GM23248 (cell line): ENCODE measurements around the gene TAL1. TPM values are rescaled to one million over a fixed set of nuclear protein-coding genes. Genes with fewer than 3 reads are reported as not detected.

Experiments used
- DNase-seq: peaks from one replicate; pipeline ENCODE4 v3.0.0-alpha.2; 2015
- H2AFZ ChIP-seq: fragments of 200-600 bp; sonication (generic); 2 replicates; pipeline ENCODE4 v1.6.1; 2016; ENCODE audit warnings: antibody characterized with exemption
- H3F3A ChIP-seq: fragments of 200-600 bp; sonication (generic); 2 replicates; pipeline ENCODE4 v1.6.1; 2016; ENCODE audit warnings: mild to moderate bottlenecking, antibody characterized with exemption, mixed run types; ENCODE audit not compliant: insufficient read depth
- H3K27ac ChIP-seq: fragments of 200-600 bp; sonication (generic); 2 replicates; pipeline ENCODE4 v1.5.1; 2016; ENCODE audit warnings: mild to moderate bottlenecking
- H3K27me3 ChIP-seq: fragments of 200-600 bp; sonication (generic); replicated peaks from 2 replicates; pipeline ENCODE4 v1.6.1; 2016; ENCODE audit warnings: mild to moderate bottlenecking; ENCODE audit not compliant: insufficient read depth
- H3K36me3 ChIP-seq: fragments of 200-600 bp; sonication (generic); 2 replicates; pipeline ENCODE4 v1.6.1; 2016; ENCODE audit warnings: low read depth, mild to moderate bottlenecking
- H3K4me1 ChIP-seq: fragments of 200-600 bp; sonication (generic); 2 replicates; pipeline ENCODE4 v1.6.1; 2016; ENCODE audit warnings: mild to moderate bottlenecking; ENCODE audit not compliant: insufficient read depth
- H3K4me2 ChIP-seq: fragments of 200-600 bp; sonication (generic); one replicate; pipeline ENCODE4 v1.6.1; 2016; ENCODE audit warnings: mild to moderate bottlenecking; ENCODE audit not compliant: unreplicated experiment
- H3K4me3 ChIP-seq: fragments of 200-600 bp; sonication (generic); 2 replicates; pipeline ENCODE4 v1.5.1; 2016; ENCODE audit warnings: mild to moderate bottlenecking
- H3K79me2 ChIP-seq: fragments of 200-600 bp; sonication (generic); 2 replicates; pipeline ENCODE4 v1.6.1; 2016; ENCODE audit warnings: mild to moderate bottlenecking; ENCODE audit not compliant: insufficient read depth
- H3K9ac ChIP-seq: fragments of 200-600 bp; sonication (generic); 2 replicates; pipeline ENCODE4 v1.6.1; 2016; ENCODE audit warnings: mild to moderate bottlenecking
- H3K9me2 ChIP-seq: fragments of 200-600 bp; sonication (generic); 2 replicates; pipeline ENCODE4 v1.6.1; 2016; ENCODE audit warnings: mixed run types, mild to moderate bottlenecking, moderate library complexity; ENCODE audit not compliant: insufficient read depth
- H3K9me3 ChIP-seq: fragments of 200-600 bp; sonication (generic); one replicate; pipeline ENCODE4 v1.6.1; 2017; ENCODE audit warnings: low read depth
- H4K20me1 ChIP-seq: fragments of 200-600 bp; sonication (generic); 2 replicates; pipeline ENCODE4 v1.6.0; 2016; ENCODE audit not compliant: insufficient read depth
- EZH2 ChIP-seq: fragments of 200-600 bp; sonication (generic); IDR thresholded peaks from 2 replicates; pipeline ENCODE4 v1.6.1; 2018; ENCODE audit warnings: antibody characterized with exemption, mild to moderate bottlenecking; ENCODE audit not compliant: insufficient read depth, poor library complexity, severe bottlenecking
- EZH2phosphoT487 ChIP-seq: fragments of 200-600 bp; sonication (generic); IDR thresholded peaks from 2 replicates; pipeline ENCODE4 v1.6.1; 2018; ENCODE audit warnings: antibody characterized with exemption, moderate library complexity, mild to moderate bottlenecking, low read depth; ENCODE audit not compliant: insufficient read depth
- WGBS, 2 experiments: methylation state at CpG; one replicate each; pipeline ENCODE4 v1.1.6; 2015 to 2017; ENCODE audit warnings: low lambda C conversion rate in 2 of 2, low coverage in 1 of 2; ENCODE audit errors: missing lambda C conversion rate in 2 of 2; 5-methylcytosine and 5-hydroxymethylcytosine counted together
- in situ Hi-C: fragments of 300-500 bp; cut with MboI; formaldehyde crosslinking; loops from 2 replicates; pipeline ENCODE4 v1.15.0; 2020
- polyA plus RNA-seq: library from polyadenylated mRNA; unstranded; fragments of >200 nt; fragmentation: Nextera tagmentation; extraction: Ambion mirVana; gene quantifications from 2 replicates; pipeline ENCODE4 v1.2.1, GENCODE V29; 2016
- total RNA-seq: library from RNA; depleted of rRNA; stranded (reverse); fragments of >200 nt; shearing (Covaris generic); gene quantifications from 2 replicates; pipeline ENCODE4 v1.2.3, GENCODE V29; 2014

The TAL1 gene
- total and polyA plus RNA-seq, 2 experiments from 2014 or later, result not detected

DNA sequence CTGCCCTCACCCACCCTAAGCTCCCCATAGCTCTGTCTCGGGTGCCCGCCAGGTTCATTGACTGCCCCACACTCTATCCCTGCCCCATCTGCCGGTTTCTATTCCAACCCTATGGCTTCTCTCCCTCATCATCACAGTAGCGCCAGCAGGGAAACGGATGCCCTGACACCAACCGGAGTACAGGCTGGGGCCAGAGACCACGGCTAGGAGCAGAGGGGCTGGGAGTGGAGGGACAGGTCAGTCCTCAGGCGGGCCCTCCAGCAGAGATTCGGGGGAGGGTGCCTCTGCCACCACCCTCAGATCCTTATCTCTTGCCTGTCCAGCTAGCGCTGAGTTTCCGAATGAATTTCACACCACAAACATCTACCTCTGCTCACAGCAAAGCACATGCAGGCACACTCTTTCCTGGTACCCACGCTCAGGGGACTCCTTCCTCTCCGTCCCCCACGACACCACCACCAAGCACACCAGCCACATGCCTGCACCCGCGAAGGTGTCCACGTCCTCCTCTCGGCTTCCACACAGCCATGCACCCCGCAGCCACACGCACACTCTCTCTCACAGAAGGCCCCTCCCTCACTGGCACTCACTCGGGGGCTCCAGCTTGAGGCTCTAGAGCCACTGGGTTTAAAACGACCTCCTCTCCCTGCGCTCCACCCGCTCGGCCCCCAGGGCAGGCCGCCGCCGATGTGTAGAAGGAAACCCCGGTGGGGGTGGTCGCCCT, 7.2 kb downstream of the TAL1 start:
- no peak overlapping the region for H3K4me2 ChIP-seq
- no peaks in the 10 kb centered on the region for H3F3A ChIP-seq
- TF ChIP-seq EZH2 (peak; percentile 97), EZH2phosphoT487 (0 out of 2 replicates have a peak, but pooled peaks have one; percentile 35)
- no peaks in the 10 kb centered on the region for H3K79me2 ChIP-seq
- H3K9me3 ChIP-seq, result no peaks in the 10 kb centered on the region
- no peak overlapping the region for H3K27ac ChIP-seq
- H3K9ac ChIP-seq, result no peak overlapping the region
- H3K4me1 ChIP-seq, result no peaks in the 10 kb centered on the region
- peak; percentile 29 for DNase-seq
- no peaks in the 10 kb centered on the region for H3K36me3 ChIP-seq
- no peak overlapping the region for H2AFZ ChIP-seq
- H3K27me3 ChIP-seq, result peaks cover 78% of the 10 kb centered on the region
- H3K9me2 ChIP-seq, result no peaks in the 10 kb centered on the region
- WGBS, 2 experiments, result 2 to 3% methylated on average over 27 to 30 of the region's 30 CpGs
- no peak overlapping the region for H3K4me3 ChIP-seq
- in situ Hi-C loops, result no loop called here
- no peaks in the 10 kb centered on the region for H4K20me1 ChIP-seq

DNA sequence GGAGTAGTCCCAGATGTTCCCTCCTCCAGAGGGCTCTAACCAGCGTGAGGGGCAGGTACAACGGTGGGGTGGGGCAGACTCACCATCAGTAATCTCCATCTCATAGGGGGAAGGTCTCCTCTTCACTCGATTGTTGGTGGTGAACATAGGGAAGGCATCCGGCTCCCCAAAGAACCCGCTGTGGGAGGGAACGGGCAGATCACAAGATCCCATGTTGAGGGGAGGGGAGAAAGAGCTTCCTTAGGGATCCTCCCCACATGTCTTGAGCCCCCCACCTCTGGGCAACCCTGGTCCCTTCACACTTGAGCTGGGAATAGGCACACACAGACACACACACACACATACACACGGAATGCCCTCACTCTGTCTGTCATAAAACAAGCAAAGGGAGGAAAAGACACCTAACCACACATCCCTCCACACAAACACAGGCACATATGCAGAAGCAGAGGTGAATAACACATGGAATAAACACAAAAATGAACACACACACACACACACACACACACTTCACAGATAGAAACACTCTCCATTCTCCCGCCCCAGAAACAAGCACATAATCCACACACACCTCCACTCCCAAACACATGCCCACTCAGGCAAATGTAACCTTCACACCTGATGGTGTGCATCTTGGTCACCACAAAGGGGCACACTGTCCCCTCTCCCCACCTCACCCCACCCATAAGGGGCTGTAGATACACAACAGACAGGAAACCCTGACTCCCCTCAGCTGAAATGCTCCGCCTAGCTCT, 7.9 kb downstream of the TAL1 start:
- Histone ChIP-seq H3K79me2 (no peaks in the 10 kb centered on the region), H3K27ac (no peak overlapping the region), H3K9ac (no peak overlapping the region), H3K9me2 (no peaks in the 10 kb centered on the region), H3K4me3 (no peak overlapping the region), H3K36me3 (no peaks in the 10 kb centered on the region), H2AFZ (no peak overlapping the region), H4K20me1 (no peaks in the 10 kb centered on the region), H3K9me3 (no peaks in the 10 kb centered on the region), H3K27me3 (peaks cover 71% of the 10 kb centered on the region), H3K4me1 (no peaks in the 10 kb centered on the region), H3F3A (no peaks in the 10 kb centered on the region), H3K4me2 (no peak overlapping the region)
- TF ChIP-seq EZH2 (peak; percentile 88), EZH2phosphoT487 (0 out of 2 replicates have a peak, but pooled peaks have one; percentile 53)
- in situ Hi-C loops, result no loop called here
- no peak for DNase-seq
- 5 to 6% methylated on average over 9 of the region's 9 CpGs for WGBS, 2 experiments

GRCh38 chr1:47223174-47223920, 8.7 kb downstream of the TAL1 start:
- Histone ChIP-seq H3K9me3 (no peaks in the 10 kb centered on the region), H3K9me2 (no peaks in the 10 kb centered on the region), H3K4me2 (no peak overlapping the region), H3K27ac (no peak overlapping the region), H3K36me3 (no peaks in the 10 kb centered on the region), H3K79me2 (no peaks in the 10 kb centered on the region), H3K4me3 (no peak overlapping the region), H3K9ac (no peak overlapping the region), H3K27me3 (peaks cover 63% of the 10 kb centered on the region), H2AFZ (no peak overlapping the region), H3F3A (no peaks in the 10 kb centered on the region), H4K20me1 (no peaks in the 10 kb centered on the region), H3K4me1 (no peaks in the 10 kb centered on the region)
- TF ChIP-seq EZH2phosphoT487 (no peak), EZH2 (no peak)
- in situ Hi-C loops, result no loop called here
- WGBS, 2 experiments, result 43 to 49% methylated on average over 10 of the region's 10 CpGs
- DNase-seq, result no peak

DNA sequence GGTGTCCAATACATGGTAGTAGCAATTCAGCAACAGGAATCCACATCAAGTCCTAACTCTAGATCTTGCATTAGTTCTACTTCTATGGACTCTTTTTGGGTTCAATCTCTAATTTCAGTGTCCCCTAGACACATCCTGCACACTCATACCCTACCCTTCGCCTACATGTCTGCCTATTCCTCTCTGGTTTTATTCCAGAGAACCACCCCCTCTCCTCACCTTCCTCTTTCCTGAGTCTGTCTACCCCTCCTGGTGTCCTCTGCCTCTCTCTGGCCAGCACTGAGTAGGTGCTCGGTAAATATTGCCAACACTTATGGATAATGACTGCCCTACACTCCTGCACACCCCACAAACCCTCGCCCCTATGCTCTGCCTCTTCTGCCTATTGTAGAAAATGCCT, 9.5 kb downstream of the TAL1 start:
- WGBS, 2 experiments, result 80 to 82% methylated on average over 3 of the region's 3 CpGs
- H3K9ac ChIP-seq, result no peak overlapping the region
- H3F3A ChIP-seq, result no peaks in the 10 kb centered on the region
- H3K9me2 ChIP-seq, result no peaks in the 10 kb centered on the region
- H3K4me3 ChIP-seq, result no peak overlapping the region
- DNase-seq, result no peak
- H3K4me2 ChIP-seq, result no peak overlapping the region
- H3K79me2 ChIP-seq, result no peaks in the 10 kb centered on the region
- no peak overlapping the region for H3K27ac ChIP-seq
- no peaks in the 10 kb centered on the region for H3K36me3 ChIP-seq
- H3K9me3 ChIP-seq, result no peaks in the 10 kb centered on the region
- no peaks in the 10 kb centered on the region for H4K20me1 ChIP-seq
- H3K4me1 ChIP-seq, result no peaks in the 10 kb centered on the region
- TF ChIP-seq EZH2 (no peak), EZH2phosphoT487 (no peak)
- peaks cover 54% of the 10 kb centered on the region for H3K27me3 ChIP-seq
- H2AFZ ChIP-seq, result no peak overlapping the region
- in situ Hi-C loops, result no loop called here
